ENCODE results near the gene RTN4R.

RTN4R gene

GRCh38 chr22:20226760-20227350 lies 41.3 kb downstream of the RTN4R start:
- no peak for DNase-seq

- no peak for DNase-seq
Measured at GRCh38 chr22:20226077-20226716, 41.9 kb downstream of the RTN4R start.

- no peak for DNase-seq
Measured at GRCh38 chr22:20225693-20225966, 42.5 kb downstream of the RTN4R start.

- no peak for DNase-seq
Measured at GRCh38 chr22:20224917-20225692, 43.0 kb downstream of the RTN4R start.

- no peak for DNase-seq
Measured at GRCh38 chr22:20224256-20224626, 43.9 kb downstream of the RTN4R start.

- DNase-seq: no peak
Measured at GRCh38 chr22:20223421-20224255, 44.5 kb downstream of the RTN4R start.

GRCh38 chr22:20222764-20223420 lies 45.2 kb downstream of the RTN4R start:
- DNase-seq: no peak

GRCh38 chr22:20221421-20222340 lies 46.4 kb downstream of the RTN4R start:
- DNase-seq: no peak

- no peak for DNase-seq
Measured at GRCh38 chr22:20220629-20221026, 47.5 kb downstream of the RTN4R start.

- DNase-seq: no peak
Measured at GRCh38 chr22:20219667-20220628, 48.2 kb downstream of the RTN4R start.

- DNase-seq: no peak
Measured at GRCh38 chr22:20218987-20219386, 49.1 kb downstream of the RTN4R start.

GRCh38 chr22:20218326-20218872 lies 49.7 kb downstream of the RTN4R start:
- DNase-seq: no peak

GRCh38 chr22:20217563-20217962 lies 50.6 kb downstream of the RTN4R start:
- DNase-seq: no peak

GRCh38 chr22:20216863-20217499 lies 51.1 kb downstream of the RTN4R start:
- no peak for DNase-seq

- DNase-seq: no peak
Measured at GRCh38 chr22:20215742-20216141, 52.4 kb downstream of the RTN4R start.

- DNase-seq: no peak
Measured at GRCh38 chr22:20214853-20215252, 53.3 kb downstream of the RTN4R start.

- DNase-seq: no peak
Measured at GRCh38 chr22:20213833-20214708, 54.0 kb downstream of the RTN4R start.

GRCh38 chr22:20212754-20213699 lies 55.1 kb downstream of the RTN4R start:
- no peak for DNase-seq
